Fibroblast of mammary gland (primary cell): ENCODE data around the gene PDE9A.

Source experiments
- DNase-seq: peaks from one replicate; pipeline ENCODE4 v3.0.0-alpha.2; 2010; ENCODE audit warnings: low read depth
- H3K4me3 ChIP-seq: 2 replicates; pipeline ENCODE4 v1.5.1; 2011; ENCODE audit warnings: low read depth, mild to moderate bottlenecking, low read length, moderate library complexity; ENCODE audit not compliant: control insufficient read depth
- CTCF ChIP-seq: conservative IDR thresholded peaks from 2 replicates; pipeline ENCODE4 v1.5.1; 2011; ENCODE audit warnings: low read depth, low read length, inconsistent platforms; ENCODE audit not compliant: control insufficient read depth, insufficient read depth

Gene PDE9A

GRCh38 chr21:42672699-42673458 is 19.5 kb downstream of the PDE9A start:
- DNase-seq, result peak; percentile 77
- no peak for TF ChIP-seq CTCF
- no peak overlapping the region for H3K4me3 ChIP-seq

- no peak for TF ChIP-seq CTCF
- no peak overlapping the region for H3K4me3 ChIP-seq
- no peak for DNase-seq
Observed at GRCh38 chr21:42673633-42674328, 20.4 kb downstream of the PDE9A start.

GRCh38 chr21:42674351-42674940 is 21.0 kb downstream of the PDE9A start:
- DNase-seq, result peak; percentile 39
- no peak overlapping the region for H3K4me3 ChIP-seq
- TF ChIP-seq CTCF, result no peak

- no peak for TF ChIP-seq CTCF
- H3K4me3 ChIP-seq, result no peak overlapping the region
- DNase-seq, result no peak
Observed at GRCh38 chr21:42675403-42675802, 22.0 kb downstream of the PDE9A start.

GRCh38 chr21:42676808-42677207 is 23.4 kb downstream of the PDE9A start:
- no peak for TF ChIP-seq CTCF
- H3K4me3 ChIP-seq, result no peak overlapping the region
- DNase-seq, result no peak

- H3K4me3 ChIP-seq, result no peak overlapping the region
- peak; percentile 73 for DNase-seq
- TF ChIP-seq CTCF, result no peak
Observed at GRCh38 chr21:42677339-42678321, 24.2 kb downstream of the PDE9A start.
